Activated CD4-positive, alpha-beta T cell treated with anti-CD3 and anti-CD28 coated beads, Interleukin-2, amount 50 U/mL, for 24 hours (primary cell): ENCODE results near the gene RND2.
A peak's percentile ranks its signal among the peaks of the same experiment; 100 is the strongest.

ENCODE experiments used
- DNase-seq, 2 donors: peaks; one replicate each; pipeline ENCODE4 v3.0.0-alpha.2; 2020; ENCODE audit warnings: low read depth in 1 of 2, low spot score in 1 of 2

The RND2 gene

GRCh38 chr17:43006639-43007551 lies 18.1 kb upstream of the RND2 start, which contains the start of gene IFI35:
IFI35 (plus strand) TSS chr17:43006784; CDS start chr17:43006948, 164 bp downstream.
- peak; percentile 69 to 83 for DNase-seq

DNA sequence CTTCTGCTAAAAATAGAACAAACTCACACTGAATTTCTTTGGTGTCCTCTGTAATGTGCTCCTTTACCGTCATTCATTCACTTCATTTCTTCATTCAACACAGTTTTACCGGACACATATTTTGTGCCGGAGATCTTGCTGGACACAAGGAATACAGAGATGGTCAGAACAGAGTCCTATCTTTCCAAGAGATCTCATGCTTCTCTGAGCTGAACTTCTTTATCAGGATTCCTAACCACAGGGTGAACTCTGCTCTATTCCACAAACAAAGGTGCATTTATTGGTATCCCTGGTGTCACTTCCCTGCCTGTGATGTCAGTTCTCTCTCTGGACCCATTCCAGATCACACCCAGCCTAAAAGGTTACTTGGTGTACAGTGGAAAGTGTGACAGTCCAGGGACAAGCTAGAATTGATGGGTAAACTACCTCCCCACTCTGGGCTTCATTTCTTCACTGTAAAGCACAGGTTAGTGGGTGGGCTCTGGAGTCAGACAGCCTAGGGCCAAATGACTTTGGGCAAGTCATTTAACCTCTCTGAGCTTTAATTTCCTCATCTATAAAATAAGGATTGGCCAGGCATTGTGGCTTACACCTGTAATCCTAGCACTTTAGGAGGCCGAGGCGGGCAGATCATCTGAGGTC lies 14.2 kb upstream of the RND2 start:
- no peak for DNase-seq

- no peak for DNase-seq
Observed at GRCh38 chr17:43011728-43012472, 13.1 kb upstream of the RND2 start.

- DNase-seq: no peak
Observed at GRCh38 chr17:43013296-43013695, 11.7 kb upstream of the RND2 start.

DNA sequence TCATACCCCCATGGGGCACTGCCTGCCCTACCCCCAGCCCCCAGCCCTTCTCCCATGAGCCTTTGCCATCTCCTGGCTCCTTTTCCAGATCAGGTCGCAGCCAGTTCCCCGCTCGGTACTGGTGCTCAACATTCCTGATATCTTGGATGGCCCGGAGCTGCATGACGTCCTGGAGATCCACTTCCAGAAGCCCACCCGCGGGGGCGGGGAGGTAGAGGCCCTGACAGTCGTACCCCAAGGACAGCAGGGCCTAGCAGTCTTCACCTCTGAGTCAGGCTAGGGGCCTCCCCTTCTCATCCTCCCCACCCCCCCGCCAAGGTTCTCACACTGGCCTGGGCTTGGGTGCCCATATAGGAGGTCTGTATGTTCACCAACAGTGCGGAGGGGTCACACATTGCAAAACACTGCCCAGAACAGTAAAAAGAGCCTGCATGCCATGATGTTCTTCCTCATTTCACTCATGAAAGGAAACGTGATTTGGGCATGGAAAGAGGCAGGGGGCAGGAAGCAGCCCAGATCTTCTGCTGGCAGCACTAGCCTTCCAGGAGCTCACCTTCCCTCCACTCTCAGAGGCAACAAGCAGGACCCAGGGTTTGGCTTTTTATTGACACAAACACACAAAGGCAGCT lies 10.9 kb upstream of the RND2 start:
- no peak for DNase-seq

DNA sequence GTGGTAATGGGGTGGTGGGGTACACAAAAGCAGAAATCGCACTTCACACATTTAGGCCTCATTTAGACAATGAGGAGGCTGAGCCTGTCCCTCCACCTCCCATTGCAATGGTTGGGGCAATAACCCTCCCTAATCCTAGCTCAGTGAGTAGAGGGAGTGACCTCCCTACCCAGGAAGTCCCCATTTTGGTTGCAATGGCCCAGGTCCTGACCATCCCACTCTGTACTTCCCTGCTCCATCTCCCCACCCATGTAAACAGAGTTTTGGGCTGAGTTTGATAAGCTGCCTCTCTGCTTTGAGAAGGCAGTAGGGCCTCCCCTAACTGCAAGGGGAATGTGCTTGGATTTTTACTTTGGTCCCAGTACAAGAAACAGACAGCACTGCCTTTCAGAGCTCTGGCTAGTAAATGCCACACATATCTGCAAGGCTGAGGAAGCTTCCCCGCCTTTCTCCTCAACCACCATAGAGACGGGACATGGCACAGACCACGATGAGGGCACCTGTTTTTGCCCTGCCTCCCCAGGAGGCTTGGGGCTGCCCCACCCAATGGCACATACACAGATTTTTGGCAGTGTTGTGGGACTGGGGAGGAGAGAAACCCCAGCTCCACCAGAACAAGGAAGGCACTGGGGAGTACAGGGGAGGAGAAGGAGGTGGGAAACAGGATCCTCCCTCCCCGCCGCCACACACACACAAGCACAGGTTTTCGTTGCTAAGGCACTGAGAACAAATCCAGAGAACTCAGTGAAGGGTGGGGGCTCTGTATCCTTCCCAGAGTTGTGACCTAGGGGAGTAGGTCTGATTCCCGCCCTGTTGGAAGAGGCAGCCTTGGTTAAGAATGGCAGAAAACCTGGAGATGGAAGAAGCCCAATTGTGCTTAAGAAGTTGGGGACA lies 10.1 kb upstream of the RND2 start:
- no peak for DNase-seq

GRCh38 chr17:43015579-43015978 lies 9.5 kb upstream of the RND2 start:
- DNase-seq: no peak

GRCh38 chr17:43016216-43016615 lies 8.8 kb upstream of the RND2 start:
- no peak for DNase-seq

DNA sequence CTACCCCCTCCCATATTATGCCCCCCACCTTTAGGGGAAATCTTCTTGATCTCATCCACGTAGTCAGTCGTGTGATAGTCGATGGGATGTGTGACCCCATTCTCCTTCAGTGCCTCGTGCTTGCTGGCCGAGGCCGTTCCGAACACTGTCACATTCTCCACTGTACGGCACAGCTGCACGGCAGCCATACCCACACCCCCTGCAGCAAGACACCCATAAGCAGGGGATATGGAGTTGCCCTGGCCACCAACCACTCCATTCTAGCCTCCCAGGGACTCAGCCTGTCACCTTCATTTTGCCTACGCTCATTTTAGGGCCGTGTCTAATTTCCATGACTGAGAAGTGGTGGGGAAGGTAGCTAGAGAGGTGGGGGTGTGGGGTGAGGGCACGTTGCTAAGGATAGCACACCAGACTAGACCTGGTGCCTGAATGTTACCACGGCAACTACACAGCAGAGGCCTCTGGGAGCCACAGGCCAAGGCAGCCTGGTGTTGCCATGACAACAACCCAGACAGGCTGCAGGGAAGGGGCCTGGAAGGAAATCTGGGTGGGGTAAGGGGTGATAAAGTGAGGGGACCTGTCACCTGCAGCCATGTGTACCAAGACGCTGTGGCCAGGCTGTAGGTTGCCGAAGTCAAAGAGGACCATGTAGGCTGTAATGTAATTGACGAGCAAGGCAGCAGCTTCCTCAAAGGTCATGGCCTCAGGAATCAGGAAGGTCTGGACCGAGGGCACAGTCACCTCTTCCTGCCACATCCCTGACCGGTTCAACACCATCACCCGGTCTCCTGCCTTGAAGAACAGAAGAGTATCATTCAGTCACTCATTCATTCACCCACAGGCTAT lies 6.8 kb upstream of the RND2 start:
- no peak for DNase-seq

GRCh38 chr17:43018932-43019331 lies 6.1 kb upstream of the RND2 start:
- no peak for DNase-seq

DNA sequence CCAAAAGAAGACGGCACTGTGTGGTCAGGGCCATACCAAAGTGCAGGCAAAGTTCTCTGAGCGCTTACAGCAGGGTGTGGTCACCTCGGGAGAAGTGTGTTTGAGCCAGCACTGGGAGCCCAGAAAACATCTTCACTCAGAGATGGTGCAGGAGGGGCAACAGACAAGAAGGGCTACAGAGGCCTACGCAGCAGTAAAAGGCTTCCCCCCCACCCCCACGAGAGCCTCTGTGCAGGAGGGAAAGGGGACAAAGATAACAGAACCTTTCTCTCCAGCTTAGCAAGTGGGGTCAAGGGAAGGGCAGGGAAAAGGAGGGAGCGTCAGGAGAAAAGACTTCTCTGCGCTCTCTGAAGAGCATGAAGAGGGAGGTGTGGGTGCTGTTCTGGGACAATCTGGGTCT lies 5.6 kb upstream of the RND2 start:
- DNase-seq: no peak

- DNase-seq: no peak
Observed at GRCh38 chr17:43020030-43020621, 4.9 kb upstream of the RND2 start.

DNA sequence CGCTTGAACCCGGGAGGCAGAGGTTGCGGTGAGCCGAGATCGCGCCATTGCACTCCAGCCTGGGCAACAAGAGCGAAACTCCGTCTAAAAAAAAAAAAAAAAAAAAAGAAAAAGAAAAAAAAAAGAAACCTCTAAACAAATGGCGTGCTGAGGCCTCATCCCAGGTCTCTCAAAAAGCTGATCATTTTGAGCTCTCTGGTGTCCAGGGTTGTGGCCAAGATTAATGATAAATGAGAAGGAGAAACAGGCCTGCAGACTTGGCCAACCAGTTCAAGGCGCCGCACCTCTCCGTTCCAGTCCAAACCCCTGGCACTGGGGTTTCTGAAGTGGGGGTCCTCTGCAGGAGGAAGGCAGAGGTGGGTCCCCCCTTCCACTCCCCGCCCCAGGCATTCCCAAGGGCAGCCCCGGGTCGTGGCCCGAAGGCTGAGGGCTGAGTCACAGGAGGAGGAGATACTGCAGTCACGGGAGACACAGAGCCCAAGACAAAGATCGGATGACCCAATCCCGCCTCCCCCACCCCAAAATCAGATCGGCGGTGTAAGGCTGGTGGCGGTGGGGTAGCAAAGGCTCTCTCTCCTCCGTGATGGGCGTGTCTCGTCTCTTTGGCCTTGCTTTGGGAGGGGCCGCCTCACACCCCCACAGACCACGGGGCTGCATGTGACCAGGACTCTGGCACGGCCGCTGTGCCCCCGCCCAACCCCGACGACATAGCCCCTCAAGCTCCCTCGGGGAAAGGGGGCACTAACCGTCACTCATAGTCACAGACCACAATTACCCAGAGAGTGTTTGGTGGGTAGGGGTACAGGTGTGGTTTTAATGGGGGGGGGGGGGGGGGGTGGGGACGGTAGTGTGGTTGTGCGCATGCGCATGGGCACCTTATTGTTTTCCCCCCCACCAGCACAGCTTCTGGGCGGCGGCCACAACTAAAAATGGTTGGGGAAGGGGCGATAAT lies 4.0 kb upstream of the RND2 start:
- no peak for DNase-seq

GRCh38 chr17:43021741-43022512 lies 3.1 kb upstream of the RND2 start, which contains the start of gene VAT1:
VAT1 (minus strand) TSS chr17:43022385; CDS start chr17:43022322, 63 bp downstream.
- no peak for DNase-seq

- DNase-seq: no peak
Observed at GRCh38 chr17:43025290-43025657, 243 bp downstream of the RND2 start.

DNA sequence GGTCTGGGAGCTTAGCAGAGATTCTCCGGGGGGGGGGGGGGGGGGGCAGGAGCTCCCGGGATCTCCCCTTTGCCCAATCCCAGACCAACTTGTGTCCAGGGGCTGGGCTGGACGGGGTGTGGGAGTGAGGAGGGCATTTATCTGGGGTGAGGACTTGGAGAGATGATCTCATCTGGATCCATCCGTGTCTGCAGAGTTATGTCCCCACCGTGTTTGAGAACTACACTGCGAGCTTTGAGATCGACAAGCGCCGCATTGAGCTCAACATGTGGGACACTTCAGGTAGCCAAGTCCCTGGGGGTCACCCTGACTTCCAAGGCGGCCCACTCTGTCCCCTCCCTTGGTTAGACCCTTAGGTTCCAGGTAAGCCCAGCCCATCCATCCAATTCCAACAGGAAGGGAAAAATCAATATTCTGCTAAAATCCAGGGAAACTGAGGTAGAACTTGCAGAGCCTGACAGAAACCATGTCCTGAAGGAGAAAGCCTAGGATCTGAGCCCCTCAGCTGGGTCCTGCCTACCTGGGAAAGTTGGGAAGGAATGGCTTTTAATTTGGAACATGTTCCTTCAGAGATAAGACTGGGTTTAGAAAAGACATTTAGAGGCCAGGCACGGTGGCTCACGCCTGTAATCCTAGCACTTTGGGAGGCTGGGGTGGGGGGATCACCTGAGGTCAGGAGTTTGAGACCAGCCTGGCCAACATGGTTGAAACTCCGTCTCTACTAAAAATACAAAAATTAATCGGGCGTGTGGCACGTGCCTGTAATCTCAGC lies 921 bp downstream of the RND2 start:
- no peak for DNase-seq
